HG02884 (cell line): ENCODE results near the gene LITAFD.
"Not testable (repeated sequence)": the region's sequence is repeated elsewhere in the genome, so short reads cannot be mapped to it uniquely, and the experiment has no call there.

ENCODE experiments used
- ATAC-seq: cut with Tn5 transposase; IDR thresholded peaks from one replicate; pipeline ENCODE4 v1.9.1; 2021; ENCODE audit warnings: mild to moderate bottlenecking, moderate library complexity; ENCODE audit not compliant: unreplicated experiment

The LITAFD gene

DNA sequence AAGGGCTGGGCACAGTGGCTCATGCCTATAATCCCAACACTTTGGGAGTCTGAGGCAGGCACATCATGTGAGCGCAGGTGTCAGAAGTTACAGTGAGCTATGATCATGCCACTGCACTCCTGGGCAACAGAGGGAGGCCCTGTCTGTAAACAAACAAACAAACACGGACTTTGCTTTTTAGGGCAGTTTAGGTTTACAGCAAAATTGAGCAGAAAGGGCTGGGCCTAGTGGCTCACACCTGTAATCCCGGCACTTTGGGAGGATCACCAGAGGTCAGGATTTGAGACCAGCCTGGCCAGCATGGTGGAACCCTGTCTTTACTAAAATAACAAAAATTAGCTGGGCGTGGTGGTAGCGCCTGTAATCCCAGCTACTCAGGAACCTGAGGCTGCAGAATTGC is 10.1 kb upstream of the LITAFD start:
- ATAC-seq: no peak

GRCh38 chr16:8872967-8873865 is 8.9 kb upstream of the LITAFD start:
- no peak for ATAC-seq

DNA sequence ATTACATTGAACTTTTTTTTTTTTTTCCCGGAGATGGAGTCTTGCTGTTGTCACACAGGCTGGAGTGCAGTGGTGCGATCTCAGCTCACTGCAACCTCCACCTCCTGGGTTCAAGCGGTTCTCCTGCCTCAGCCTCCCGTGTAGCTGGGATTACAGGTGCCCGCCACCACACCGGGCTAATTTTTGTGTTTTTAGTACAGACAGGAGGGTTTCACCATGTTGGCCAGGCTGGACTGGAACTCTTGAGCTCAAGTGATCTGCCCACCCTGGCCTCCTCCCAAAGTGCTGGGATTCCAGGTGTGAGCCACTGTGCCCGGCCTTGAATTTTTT is 8.3 kb upstream of the LITAFD start:
- ATAC-seq: not testable (repeated sequence)

DNA sequence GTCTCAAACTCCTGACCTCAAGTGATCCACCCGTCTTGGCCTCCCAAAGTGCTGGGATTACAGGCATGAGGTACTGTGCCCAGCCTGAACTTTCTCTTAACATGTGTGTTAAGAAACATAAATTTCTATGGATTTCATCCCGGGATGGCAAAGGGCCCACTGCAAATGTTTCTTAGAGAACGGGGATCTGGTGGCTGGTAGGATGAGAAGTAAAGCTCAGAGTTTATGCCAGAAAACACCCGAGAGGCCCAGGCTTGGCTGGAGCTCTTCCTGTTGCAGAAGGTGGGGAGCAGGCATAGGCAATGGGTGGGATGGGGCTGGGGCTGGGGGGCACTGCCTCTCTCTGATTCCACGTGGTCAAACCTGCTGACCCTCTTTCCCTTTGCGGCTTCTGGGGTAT is 7.8 kb upstream of the LITAFD start:
- ATAC-seq: no peak

- not testable (repeated sequence) for ATAC-seq
These were observed 6.8 kb upstream of the LITAFD start for GRCh38 chr16:8875317-8875716.

DNA sequence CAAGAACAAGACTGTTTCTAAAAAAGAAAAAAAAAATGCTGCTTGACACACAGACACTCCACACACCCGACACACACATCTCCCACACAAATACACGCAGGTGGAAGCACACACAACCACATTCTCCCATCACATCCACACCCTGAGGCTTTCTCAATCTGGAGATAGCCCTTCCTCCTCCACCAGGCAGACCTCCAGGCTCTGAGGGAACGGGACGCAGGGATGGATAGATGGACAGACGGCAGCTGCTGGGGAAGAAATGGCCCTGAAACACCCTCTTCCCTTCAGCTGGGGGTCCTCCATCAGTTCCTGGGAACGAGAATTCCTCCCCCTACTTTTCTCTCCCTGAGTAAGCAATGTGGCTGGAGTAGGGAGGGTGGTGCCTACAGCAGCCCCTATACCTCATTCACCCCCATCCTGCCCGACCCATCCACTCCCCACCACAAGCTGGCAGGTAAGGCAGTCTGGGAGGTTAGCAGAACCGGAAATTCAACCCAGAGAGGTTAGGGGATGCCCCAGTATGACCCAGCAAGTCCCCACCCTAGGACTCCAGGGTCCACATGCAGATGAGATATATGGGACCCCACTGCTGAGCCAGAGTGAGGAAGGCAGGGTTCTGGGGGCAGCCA is 4.1 kb upstream of the LITAFD start:
- ATAC-seq: no peak

- no peak for ATAC-seq
These were observed 3.6 kb upstream of the LITAFD start for GRCh38 chr16:8878523-8878911.

DNA sequence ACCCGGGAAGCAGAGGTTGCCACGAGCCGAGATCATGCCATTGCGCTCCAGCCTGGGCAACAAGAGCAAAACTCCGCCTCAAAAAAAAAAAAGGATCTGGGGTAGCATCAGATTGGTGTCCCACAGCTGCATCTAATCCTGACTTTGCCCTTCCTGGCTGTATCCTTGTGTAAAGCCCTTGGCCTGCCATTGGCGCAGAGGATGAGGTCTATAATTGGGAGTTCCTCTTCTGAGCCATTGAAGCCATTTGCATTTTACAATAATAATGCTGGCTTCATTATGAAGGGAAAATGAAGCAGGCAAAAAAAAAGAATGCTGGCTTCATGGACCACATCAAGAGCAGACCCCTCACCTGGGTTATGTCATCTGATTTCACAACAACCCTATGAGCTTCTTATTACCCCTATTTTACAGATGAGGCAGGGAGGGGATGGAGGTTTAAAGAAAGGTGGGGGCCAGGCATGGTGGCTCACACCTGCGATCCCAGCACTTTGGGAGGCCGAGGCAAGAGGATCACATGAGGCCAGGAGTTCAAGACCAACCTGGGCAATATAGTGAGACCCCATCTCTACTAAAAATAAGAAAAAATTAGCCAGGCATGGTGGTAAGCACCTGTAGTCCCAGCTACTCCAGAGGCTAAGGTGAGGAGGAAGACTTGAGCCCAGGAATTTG is 1.2 kb upstream of the LITAFD start:
- ATAC-seq: no peak

- no peak for ATAC-seq
These were observed 700 bp downstream of the LITAFD start for GRCh38 chr16:8882725-8883377.

GRCh38 chr16:8885674-8886592 is 3.8 kb downstream of the LITAFD start:
- no peak for ATAC-seq

DNA sequence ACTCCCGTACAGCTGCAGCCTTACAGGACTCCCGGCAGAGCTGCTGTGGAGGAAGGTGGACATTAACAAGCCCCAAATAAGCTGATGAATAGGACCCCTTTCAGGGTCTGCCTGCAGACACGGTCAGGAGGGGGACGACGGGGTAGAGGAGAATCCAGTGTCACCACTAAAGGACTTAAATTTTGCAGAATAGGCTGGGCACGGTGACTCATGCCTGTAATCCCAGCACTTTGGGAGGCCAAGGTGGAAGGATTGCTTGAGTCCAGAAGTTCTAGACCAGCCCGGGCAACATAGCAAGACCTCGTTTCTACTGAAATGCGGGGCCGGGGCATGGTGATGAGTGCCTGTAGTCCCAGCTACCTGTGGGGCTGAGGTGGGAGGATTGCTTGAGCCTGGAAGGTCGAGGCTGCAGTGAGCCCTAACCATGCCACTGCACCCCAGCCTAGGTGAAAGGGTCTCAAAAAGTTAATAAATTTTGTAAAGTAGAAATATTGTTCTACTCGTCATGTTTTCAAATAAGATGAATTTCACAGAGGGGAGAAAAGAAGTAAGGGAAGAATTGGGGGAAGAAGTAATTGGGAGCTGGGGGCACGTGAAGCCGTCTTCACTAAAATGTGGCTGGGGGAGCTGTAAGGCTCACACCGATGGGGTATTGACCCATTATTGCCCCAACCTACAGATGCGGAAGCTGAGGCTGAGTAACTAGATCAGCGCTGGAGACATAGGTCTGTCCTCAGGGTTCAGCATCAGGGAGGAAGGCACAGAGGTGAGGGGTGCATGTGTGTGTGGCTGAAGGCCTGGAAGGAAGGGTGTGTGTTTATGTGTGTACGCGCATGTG is 4.7 kb downstream of the LITAFD start:
- ATAC-seq: no peak

DNA sequence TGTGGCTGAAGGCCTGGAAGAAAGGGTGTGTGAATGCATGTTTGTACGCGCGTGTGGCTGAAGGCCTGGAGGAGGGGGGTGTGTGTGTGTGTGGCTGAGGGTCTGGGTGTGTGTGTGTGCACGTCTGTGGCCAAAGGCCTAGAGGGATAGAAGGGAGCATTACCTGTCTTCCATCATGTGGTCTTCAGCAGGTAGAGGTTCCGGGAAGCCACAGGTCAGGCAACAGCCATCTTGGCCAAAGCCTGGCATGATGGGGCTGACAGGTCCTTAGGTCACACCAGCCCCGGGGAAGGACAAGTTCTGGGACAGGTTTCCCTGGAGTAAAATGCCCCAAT is 5.2 kb downstream of the LITAFD start:
- ATAC-seq: no peak

- ATAC-seq: no peak
These were observed 5.9 kb downstream of the LITAFD start for GRCh38 chr16:8887952-8888560.

GRCh38 chr16:8888951-8889892 is 7.1 kb downstream of the LITAFD start:
- no peak for ATAC-seq

GRCh38 chr16:8889893-8890548 is 7.9 kb downstream of the LITAFD start:
- ATAC-seq: no peak

DNA sequence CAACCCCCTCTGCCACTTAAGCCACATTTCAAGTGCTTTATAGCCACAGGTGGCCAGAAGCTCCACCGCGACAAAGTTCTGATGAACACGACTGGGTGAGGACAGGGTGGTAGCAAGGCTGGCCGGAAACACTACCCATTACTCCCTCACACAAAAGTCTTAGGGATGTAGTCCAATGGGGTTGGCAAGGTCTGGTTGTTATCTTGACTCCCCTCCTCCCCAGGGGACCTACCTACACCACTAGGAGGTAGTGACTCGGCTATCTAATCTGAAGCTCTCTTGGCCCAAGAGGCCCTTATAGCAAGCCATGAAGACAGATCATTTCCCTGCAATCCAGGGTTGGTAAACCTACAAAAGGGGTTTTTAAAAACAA is 8.4 kb downstream of the LITAFD start:
- ATAC-seq: no peak

DNA sequence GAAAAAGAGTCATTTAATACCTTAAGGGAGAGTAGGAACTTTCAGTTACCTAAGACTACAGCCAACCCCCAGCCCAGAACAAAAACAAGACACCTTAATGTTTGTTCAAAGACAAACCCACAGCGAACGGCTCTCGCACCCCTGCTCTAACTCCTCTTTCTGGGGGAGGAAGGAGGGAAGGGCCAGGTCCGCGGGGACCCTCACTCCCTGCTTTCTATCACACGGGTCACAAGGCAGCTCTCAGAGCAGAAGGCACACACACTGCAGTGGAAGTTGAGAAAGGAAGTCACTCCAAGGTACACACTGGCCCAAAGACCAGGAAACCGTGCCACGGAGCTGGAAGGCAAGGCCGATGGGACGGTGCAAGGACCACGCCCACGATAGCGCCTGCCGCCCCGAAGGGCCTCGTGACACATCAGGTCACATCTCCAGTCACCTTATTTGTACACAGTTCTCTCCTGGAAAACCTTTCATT is 10.0 kb downstream of the LITAFD start:
- peak; percentile 30 for ATAC-seq

GRCh38 chr16:8893426-8893825 is 11.3 kb downstream of the LITAFD start:
- ATAC-seq: no peak
